ENCODE data around the gene IRAK1BP1.

DNA sequence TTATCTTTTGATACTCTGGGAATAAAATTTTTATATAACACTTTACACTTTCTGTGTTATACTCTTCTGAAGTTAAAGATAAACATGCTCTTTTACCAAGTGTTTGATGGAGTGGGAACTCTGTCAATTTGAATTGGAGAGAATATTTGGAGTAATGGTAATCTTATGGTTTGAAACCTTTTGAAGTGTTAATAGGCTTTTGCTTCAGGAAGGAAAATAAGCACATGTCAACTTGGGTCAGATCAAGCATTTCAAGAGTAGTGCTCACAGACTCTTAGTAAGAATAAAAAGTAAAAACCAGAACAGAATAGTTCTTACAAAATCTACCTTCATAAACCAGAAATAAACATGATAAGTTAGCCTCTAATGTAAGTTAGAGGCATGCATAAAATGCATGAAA, 24.4 kb upstream of the IRAK1BP1 start:
- no peak for TF ChIP-seq CTCF (conservative IDR thresholded peaks at IDR 0.05; ENCODE audit: low read depth, low read length)
- no peak for TF ChIP-seq EZH2 (IDR thresholded peaks at IDR 0.05; ENCODE audit: borderline replicate concordance, low read depth, low read length, poor library complexity, severe bottlenecking)

All from A673 (cell line).